GM12892 (cell line): Measurements from ENCODE around the gene KRTAP10-1.

Source experiments
- POLR2AphosphoS5 ChIP-seq: IDR thresholded peaks from 2 replicates; pipeline ENCODE4 v1.6.1; 2011; ENCODE audit warnings: low read depth, low read length, control low read depth
- TAF1 ChIP-seq: IDR thresholded peaks from 2 replicates; pipeline ENCODE4 v1.6.1; 2011; ENCODE audit warnings: low read depth, mild to moderate bottlenecking, control low read depth, low read length, borderline replicate concordance

DNA sequence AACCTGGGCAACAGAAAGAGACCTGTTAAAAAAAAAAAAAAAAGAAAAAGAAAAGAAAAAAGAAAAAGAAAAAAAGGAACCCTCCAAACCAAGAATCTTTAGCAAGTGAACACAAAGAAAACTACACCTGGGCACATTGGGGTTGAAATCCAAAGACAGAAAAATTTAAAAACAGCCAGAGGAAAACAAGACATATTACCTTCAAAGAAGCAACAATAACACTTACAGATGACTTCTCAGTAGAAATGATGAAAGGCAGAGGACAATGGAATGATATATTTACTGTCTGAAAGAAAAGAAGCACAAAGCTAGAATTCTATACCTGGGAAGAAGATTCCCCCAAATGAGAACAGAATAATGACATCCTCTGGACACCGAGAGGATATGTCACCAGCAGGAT lies 2.7 kb upstream of the KRTAP10-1 start:
- no peak for TF ChIP-seq TAF1
- TF ChIP-seq POLR2AphosphoS5: no peak
